WTC11 (cell line): ENCODE data around the gene ASPHD1. TPM values are rescaled to one million over a fixed set of nuclear protein-coding genes. Genes with fewer than 3 reads are reported as not detected.

Source experiments
- ATAC-seq: fragments of 200-7000 bp; cut with Tn5 transposase; 2 replicates; pipeline ENCODE4 v1.10.0; 2021; ENCODE audit warnings: mild to moderate bottlenecking, moderate library complexity
- CTCF ChIA-PET: fragments of 300-600 bp; sonication (Branson Sonifier 250); formaldehyde crosslinking; loops from one replicate; lab custom pipeline; 2021; ENCODE audit warnings: antibody characterized with exemption; lab: Charles Lee
- POLR2A ChIA-PET: fragments of 350-600 bp; sonication (Branson Sonifier 250); formaldehyde crosslinking; loops from one replicate; lab custom pipeline; 2021; ENCODE audit warnings: antibody characterized with exemption; lab: Charles Lee
- DNase-seq: peaks from one replicate; pipeline ENCODE4 v3.0.0; 2021; ENCODE audit warnings: low spot score
- H3K27ac Mint-ChIP-seq: 2 replicates; pipeline ENCODE4 v1.8.0; 2021; ENCODE audit warnings: mixed read lengths
- H3K27me3 Mint-ChIP-seq: 2 replicates; pipeline ENCODE4 v1.8.0; 2021; ENCODE audit warnings: low read depth, mild to moderate bottlenecking, moderate library complexity, mixed read lengths
- H3K36me3 Mint-ChIP-seq: 2 replicates; pipeline ENCODE4 v1.8.0; 2021; ENCODE audit warnings: mixed read lengths
- H3K4me1 Mint-ChIP-seq: 2 replicates; pipeline ENCODE4 v1.8.0; 2022; ENCODE audit warnings: mixed read lengths
- H3K4me3 Mint-ChIP-seq: 2 replicates; pipeline ENCODE4 v1.8.0; 2021; ENCODE audit warnings: mild to moderate bottlenecking, moderate library complexity, mixed read lengths
- H3K9me3 Mint-ChIP-seq: 2 replicates; pipeline ENCODE4 v1.8.0; 2021; ENCODE audit warnings: mixed read lengths
- AR ChIP-seq: fragments of 250-450 bp; sonication (Bioruptor Pico); IDR thresholded peaks from 2 replicates; pipeline ENCODE4 v1.9.0; 2021; ENCODE audit warnings: mild to moderate bottlenecking
- ARID4B ChIP-seq: sonication (generic); formaldehyde crosslinking; IDR thresholded peaks from 2 replicates; pipeline ENCODE4 v1.8.0; 2023; ENCODE audit warnings: missing genetic modification reagents, mild to moderate bottlenecking, borderline replicate concordance
- E2F4 ChIP-seq: sonication (generic); formaldehyde crosslinking; IDR thresholded peaks from 2 replicates; pipeline ENCODE4 v1.8.1; 2022; ENCODE audit warnings: low read depth, mild to moderate bottlenecking, moderate library complexity, missing genetic modification reagents, borderline replicate concordance
- ELF4 ChIP-seq: sonication (generic); formaldehyde crosslinking; IDR thresholded peaks from 2 replicates; pipeline ENCODE4 v1.8.1; 2022; ENCODE audit warnings: low read depth, mild to moderate bottlenecking, moderate library complexity, missing genetic modification reagents
- ERG ChIP-seq: fragments of 250-450 bp; sonication (Bioruptor Pico); IDR thresholded peaks from 2 replicates; pipeline ENCODE4 v1.8.0; 2021; ENCODE audit warnings: mild to moderate bottlenecking
- FOXP4 ChIP-seq: sonication (generic); formaldehyde crosslinking; IDR thresholded peaks from 2 replicates; pipeline ENCODE4 v1.8.0; 2022; ENCODE audit warnings: mild to moderate bottlenecking, missing genetic modification reagents
- HMGXB4 ChIP-seq: sonication (generic); formaldehyde crosslinking; IDR thresholded peaks from 2 replicates; pipeline ENCODE4 v1.8.1; 2023; ENCODE audit warnings: mild to moderate bottlenecking, moderate library complexity, missing genetic modification reagents
- TEAD1 ChIP-seq: sonication (generic); formaldehyde crosslinking; IDR thresholded peaks from 2 replicates; pipeline ENCODE4 v1.8.0; 2022; ENCODE audit warnings: mild to moderate bottlenecking, missing genetic modification reagents
- TP53 ChIP-seq: sonication (generic); formaldehyde crosslinking; IDR thresholded peaks from 2 replicates; pipeline ENCODE4 v1.8.1; 2023; ENCODE audit warnings: mild to moderate bottlenecking, missing genetic modification reagents
- ZMAT4 ChIP-seq: fragments of 250-450 bp; sonication (Bioruptor Pico); IDR thresholded peaks from 2 replicates; pipeline ENCODE4 v1.9.0; 2021; ENCODE audit warnings: mild to moderate bottlenecking
- ZNF219 ChIP-seq: sonication (generic); formaldehyde crosslinking; IDR thresholded peaks from 2 replicates; pipeline ENCODE4 v1.8.0; 2023; ENCODE audit warnings: missing genetic modification reagents, mild to moderate bottlenecking, borderline replicate concordance
- total RNA-seq: library from RNA; stranded (reverse); gene quantifications from 3 replicates; pipeline ENCODE4 v1.2.3, GENCODE V29; 2021

Gene ASPHD1
- total RNA-seq, 1 experiment from 2014 or later: 26.9 TPM

GRCh38 chr16:29926711-29927052 lies 26.4 kb downstream of the ASPHD1 start:
- no peak for DNase-seq

More at GRCh38 chr16:29926711-29927052, 26.4 kb downstream of the ASPHD1 start:
- H3K9me3 Mint-ChIP-seq: no peaks in the 10 kb centered on the region
- no peaks in the 10 kb centered on the region; the same call in 1 of the 2 replicates for H3K27me3 Mint-ChIP-seq
- H3K4me3 Mint-ChIP-seq: peak overlapping the region; percentile 93
- no peaks in the 10 kb centered on the region; the same call in 1 of the 2 replicates for H3K36me3 Mint-ChIP-seq
- POLR2A ChIA-PET: interaction anchor here (0.6 to 2.5 kb wide), 10 partner anchors 11 to 860 kb away, joined by 3 to 14 read pairs (median 6); partner anchors contain the start of genes ASPHD1, SEZ6L2, TAOK2 and TMEM219
- TF ChIP-seq E2F4 (CRISPR knock-in tag): no peak
- TF ChIP-seq HMGXB4 (CRISPR knock-in tag): no peak; the same call in 1 of the 2 replicates
- TF ChIP-seq ELF4 (CRISPR knock-in tag): no peak
- TF ChIP-seq TP53 (CRISPR knock-in tag): no peak
- no peak for TF ChIP-seq TEAD1 (CRISPR knock-in tag)
- no peak for TF ChIP-seq ZMAT4 (CRISPR knock-in tag)
- TF ChIP-seq ERG (CRISPR knock-in tag): no peak
- TF ChIP-seq ZNF219 (CRISPR knock-in tag): no peak
- no peak for TF ChIP-seq AR (CRISPR knock-in tag)
- no peak for TF ChIP-seq FOXP4 (CRISPR knock-in tag)
- no peak for TF ChIP-seq ARID4B
- CTCF ChIA-PET: interaction anchor here (0.6 to 1.9 kb wide), 13 partner anchors 12 to 255 kb away, joined by 3 to 16 read pairs (median 4); partner anchors contain the start of genes ASPHD1, SEZ6L2, TLCD3B and TMEM219
- H3K27ac Mint-ChIP-seq: peak overlapping the region; percentile 97; the same call in 1 of the 2 replicates
- ATAC-seq: peak; percentile 6
- peaks cover 18% of the 10 kb centered on the region for H3K4me1 Mint-ChIP-seq
